Parathyroid adenoma (tissue), 2 donors: Measurements from ENCODE around the gene ANKRD37.

Experiments used
- H2AFZ ChIP-seq: fragments of 300-600 bp; sonication (generic); one replicate; pipeline ENCODE4 v1.7.0; 2017; ENCODE audit warnings: antibody characterized with exemption, mild to moderate bottlenecking
- H3K27ac ChIP-seq: fragments of 300-600 bp; sonication (generic); one replicate; pipeline ENCODE4 v1.7.0; 2017
- H3K27me3 ChIP-seq: fragments of 300-600 bp; sonication (generic); one replicate; pipeline ENCODE4 v1.7.0; 2017; ENCODE audit warnings: low read length; ENCODE audit not compliant: control insufficient read depth, insufficient read depth
- H3K36me3 ChIP-seq: fragments of 300-600 bp; sonication (generic); one replicate; pipeline ENCODE4 v1.7.0; 2017; ENCODE audit warnings: low read length; ENCODE audit not compliant: control insufficient read depth, insufficient read depth
- H3K4me1 ChIP-seq: fragments of 300-600 bp; sonication (generic); one replicate; pipeline ENCODE4 v1.7.0; 2017; ENCODE audit warnings: control low read depth
- H3K4me2 ChIP-seq: fragments of 300-600 bp; sonication (generic); one replicate; pipeline ENCODE4 v1.7.0; 2017; ENCODE audit warnings: low read length
- H3K4me3 ChIP-seq: fragments of 300-600 bp; sonication (generic); one replicate; pipeline ENCODE4 v1.7.0; 2017; ENCODE audit warnings: low read depth, low read length
- H3K79me2 ChIP-seq: fragments of 300-600 bp; sonication (generic); one replicate; pipeline ENCODE4 v1.7.0; 2017; ENCODE audit warnings: control low read depth
- H3K9ac ChIP-seq: fragments of 300-600 bp; sonication (generic); one replicate; pipeline ENCODE4 v1.7.0; 2017; ENCODE audit warnings: mild to moderate bottlenecking
- H3K9me3 ChIP-seq: fragments of 300-600 bp; sonication (generic); one replicate; pipeline ENCODE4 v1.7.0; 2017; ENCODE audit warnings: low read length; ENCODE audit not compliant: control insufficient read depth
- TF ChIP-seq, protein P1 (sequence below): fragments of 300-600 bp; sonication (generic); IDR thresholded peaks from one replicate; pipeline ENCODE4 v1.7.0; 2017; ENCODE audit warnings: antibody characterized with exemption, mild to moderate bottlenecking
- donor health status: primary hyperparathyroidism.

The ANKRD37 gene

DNA sequence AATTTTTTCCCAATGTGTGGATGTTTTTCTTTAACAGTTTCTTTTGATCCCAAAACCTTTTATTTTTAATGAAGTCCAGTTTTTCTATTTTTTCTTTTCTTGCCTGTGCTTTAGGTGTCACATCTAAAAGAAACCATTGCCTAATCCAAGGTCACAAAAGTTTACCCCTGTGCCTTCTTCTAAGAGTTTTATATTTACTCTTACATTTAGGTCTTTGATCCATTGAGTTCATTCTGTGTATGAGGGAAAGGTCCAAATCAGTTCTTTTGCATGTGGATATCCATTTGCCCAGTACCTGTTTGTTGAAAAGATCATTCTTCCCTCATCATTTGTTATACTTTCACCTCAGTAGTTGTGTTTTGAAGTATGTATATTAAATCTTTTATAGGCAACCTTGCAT, 13.9 kb upstream of the ANKRD37 start:
- Histone ChIP-seq H3K9ac (no peak overlapping the region), H3K36me3 (no peaks in the 10 kb centered on the region), H3K27ac (no peak overlapping the region), H3K4me2 (no peak overlapping the region), H3K4me1 (no peaks in the 10 kb centered on the region), H3K27me3 (no peaks in the 10 kb centered on the region), H2AFZ (no peak overlapping the region), H3K4me3 (no peak overlapping the region), H3K79me2 (no peaks in the 10 kb centered on the region), H3K9me3 (no peaks in the 10 kb centered on the region)
- TF ChIP-seq, protein P1, sequence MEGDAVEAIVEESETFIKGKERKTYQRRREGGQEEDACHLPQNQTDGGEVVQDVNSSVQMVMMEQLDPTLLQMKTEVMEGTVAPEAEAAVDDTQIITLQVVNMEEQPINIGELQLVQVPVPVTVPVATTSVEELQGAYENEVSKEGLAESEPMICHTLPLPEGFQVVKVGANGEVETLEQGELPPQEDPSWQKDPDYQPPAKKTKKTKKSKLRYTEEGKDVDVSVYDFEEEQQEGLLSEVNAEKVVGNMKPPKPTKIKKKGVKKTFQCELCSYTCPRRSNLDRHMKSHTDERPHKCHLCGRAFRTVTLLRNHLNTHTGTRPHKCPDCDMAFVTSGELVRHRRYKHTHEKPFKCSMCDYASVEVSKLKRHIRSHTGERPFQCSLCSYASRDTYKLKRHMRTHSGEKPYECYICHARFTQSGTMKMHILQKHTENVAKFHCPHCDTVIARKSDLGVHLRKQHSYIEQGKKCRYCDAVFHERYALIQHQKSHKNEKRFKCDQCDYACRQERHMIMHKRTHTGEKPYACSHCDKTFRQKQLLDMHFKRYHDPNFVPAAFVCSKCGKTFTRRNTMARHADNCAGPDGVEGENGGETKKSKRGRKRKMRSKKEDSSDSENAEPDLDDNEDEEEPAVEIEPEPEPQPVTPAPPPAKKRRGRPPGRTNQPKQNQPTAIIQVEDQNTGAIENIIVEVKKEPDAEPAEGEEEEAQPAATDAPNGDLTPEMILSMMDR, result no peak

DNA sequence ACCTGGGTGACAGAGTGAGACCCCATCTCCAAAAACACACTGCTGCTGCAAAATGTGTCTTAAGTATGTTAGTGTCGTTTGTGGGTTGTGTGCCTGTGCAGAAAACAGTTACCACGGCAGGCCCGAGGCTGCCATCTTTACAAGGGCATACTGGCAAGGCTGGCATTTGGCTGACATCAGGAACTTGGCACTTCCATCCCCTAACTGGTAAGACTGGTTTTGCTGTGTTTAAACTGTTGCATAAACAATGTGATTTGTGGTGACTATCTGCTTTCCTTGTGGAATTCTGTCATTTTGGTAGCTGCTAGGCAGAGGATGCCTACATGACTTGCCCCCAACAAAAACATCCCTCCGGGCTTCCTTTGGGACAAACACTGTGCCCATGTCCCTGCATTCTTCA, 13.2 kb upstream of the ANKRD37 start:
- Histone ChIP-seq H3K36me3 (no peaks in the 10 kb centered on the region), H3K9me3 (no peaks in the 10 kb centered on the region), H3K79me2 (no peaks in the 10 kb centered on the region), H2AFZ (no peak overlapping the region), H3K27ac (no peak overlapping the region), H3K4me3 (no peak overlapping the region), H3K4me1 (no peaks in the 10 kb centered on the region), H3K27me3 (no peaks in the 10 kb centered on the region), H3K9ac (no peak overlapping the region), H3K4me2 (no peak overlapping the region)
- TF ChIP-seq, protein P1, result no peak

DNA sequence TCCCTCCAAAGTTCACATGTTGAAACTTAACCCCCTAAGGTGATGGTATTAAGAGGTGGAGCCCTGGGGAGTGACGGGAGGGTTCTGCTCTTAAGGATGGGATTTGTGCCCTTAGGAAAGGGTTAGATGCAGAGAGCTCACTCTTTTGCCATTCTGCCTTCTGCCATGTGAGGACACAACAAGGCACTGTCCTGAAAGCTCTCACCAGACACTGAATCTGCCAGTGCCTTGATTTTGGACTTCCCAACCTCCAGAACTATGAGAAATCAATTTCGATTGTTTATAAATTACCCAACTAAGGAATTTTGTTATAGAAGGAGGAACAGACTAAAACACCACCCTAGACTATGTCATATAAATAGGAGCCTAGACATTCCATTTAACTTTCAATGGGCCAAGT, 12.6 kb upstream of the ANKRD37 start:
- Histone ChIP-seq H3K36me3 (no peaks in the 10 kb centered on the region), H3K4me2 (no peak overlapping the region), H3K4me3 (no peak overlapping the region), H3K27me3 (no peaks in the 10 kb centered on the region), H3K27ac (no peak overlapping the region), H3K9me3 (no peaks in the 10 kb centered on the region), H3K9ac (no peak overlapping the region), H2AFZ (no peak overlapping the region), H3K79me2 (no peaks in the 10 kb centered on the region), H3K4me1 (no peaks in the 10 kb centered on the region)
- TF ChIP-seq, protein P1, result no peak

DNA sequence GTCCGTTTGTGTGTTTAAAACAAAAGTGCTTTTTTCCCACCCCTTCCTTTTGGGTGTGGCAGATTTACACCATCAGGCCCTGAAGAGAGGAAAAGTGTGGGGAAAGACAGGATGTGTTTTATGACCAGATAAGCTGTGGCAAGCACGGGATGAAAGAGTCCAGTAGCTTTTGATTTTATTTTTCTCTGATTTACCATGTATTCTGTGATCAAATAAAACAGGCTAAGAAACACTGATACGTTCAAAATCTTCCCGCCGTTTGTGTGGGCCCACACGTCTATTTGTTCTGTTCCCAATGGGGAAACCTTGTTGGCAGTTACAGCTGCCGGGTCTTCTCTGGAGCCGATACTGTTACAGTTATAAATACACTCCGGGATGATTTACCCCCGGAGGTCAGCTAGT, 11.7 kb upstream of the ANKRD37 start:
- H3K27ac ChIP-seq, result no peak overlapping the region
- H3K4me1 ChIP-seq, result no peaks in the 10 kb centered on the region
- TF ChIP-seq, protein P1, result no peak
- H3K9ac ChIP-seq, result no peak overlapping the region
- no peak overlapping the region for H3K4me3 ChIP-seq
- H3K9me3 ChIP-seq, result no peaks in the 10 kb centered on the region
- H3K79me2 ChIP-seq, result no peaks in the 10 kb centered on the region
- H3K27me3 ChIP-seq, result no peaks in the 10 kb centered on the region
- no peak overlapping the region for H2AFZ ChIP-seq
- no peak overlapping the region for H3K4me2 ChIP-seq
- no peaks in the 10 kb centered on the region for H3K36me3 ChIP-seq

DNA sequence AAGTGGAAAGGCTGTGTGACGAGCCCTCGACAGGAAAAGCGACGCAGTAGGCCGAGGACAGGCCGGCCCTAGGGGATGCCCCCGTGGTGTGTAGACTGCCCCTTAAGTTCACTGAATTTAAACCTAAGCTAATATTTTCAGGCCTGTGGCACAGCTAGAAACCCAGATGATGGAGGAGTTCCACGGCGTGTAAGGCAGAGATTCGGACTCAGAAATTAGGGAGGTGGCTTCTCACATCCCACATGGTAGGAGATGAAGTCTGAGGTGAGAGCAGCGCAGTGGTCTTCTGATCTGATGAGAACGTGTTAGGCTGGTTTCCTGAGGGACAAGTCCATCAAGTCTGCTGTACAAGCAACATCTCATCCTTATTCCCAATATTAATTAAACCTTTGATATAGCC, 8.7 kb upstream of the ANKRD37 start:
- H3K27ac ChIP-seq, result no peak overlapping the region

More for the DNA sequence above, 8.7 kb upstream of the ANKRD37 start:
- no peaks in the 10 kb centered on the region for H3K4me1 ChIP-seq
- H3K79me2 ChIP-seq, result no peaks in the 10 kb centered on the region
- no peaks in the 10 kb centered on the region for H3K9me3 ChIP-seq
- H3K4me2 ChIP-seq, result no peak overlapping the region
- H2AFZ ChIP-seq, result no peak overlapping the region
- no peak overlapping the region for H3K4me3 ChIP-seq
- H3K36me3 ChIP-seq, result no peaks in the 10 kb centered on the region
- no peaks in the 10 kb centered on the region for H3K27me3 ChIP-seq
- TF ChIP-seq, protein P1, result no peak
- no peak overlapping the region for H3K9ac ChIP-seq
